HAP-1 (cell line): Measurements from ENCODE around the gene BRD8.
"Not testable (repeated sequence)": the region's sequence is repeated elsewhere in the genome, so short reads cannot be mapped to it uniquely, and the experiment has no call there.

Experiments
- DNase-seq, 2 experiments: peaks; one replicate each; pipeline ENCODE4 v3.0.0-alpha.2; 2016 to 2020; ENCODE audit warnings: low spot score in 2 of 2
- H3K27me3 ChIP-seq: fragments of 250-450 bp; sonication (Bioruptor Pico); 2 replicates; pipeline ENCODE4 v1.5.1; 2020; ENCODE audit warnings: low read depth, mild to moderate bottlenecking, moderate library complexity
- H3K36me3 ChIP-seq: fragments of 250-450 bp; sonication (Bioruptor Pico); replicated peaks from 2 replicates; pipeline ENCODE4 v1.5.1; 2020; ENCODE audit warnings: mild to moderate bottlenecking
- H3K4me1 ChIP-seq: fragments of 250-450 bp; sonication (Bioruptor Pico); 2 replicates; pipeline ENCODE4 v1.5.1; 2020; ENCODE audit warnings: mild to moderate bottlenecking
- H3K4me3 ChIP-seq: fragments of 250-450 bp; sonication (Bioruptor Pico); 2 replicates; pipeline ENCODE4 v1.5.1; 2020; ENCODE audit warnings: mild to moderate bottlenecking, moderate library complexity
- H3K9me3 ChIP-seq: fragments of 250-450 bp; sonication (Bioruptor Pico); 2 replicates; pipeline ENCODE4 v1.5.1; 2020; ENCODE audit warnings: mild to moderate bottlenecking, moderate library complexity
- in situ Hi-C: fragments of 300-500 bp; cut with MboI; formaldehyde crosslinking; loops from 3 replicates; pipeline ENCODE4 v1.14.3; 2020; ENCODE audit warnings: low sequenced_read_pairs, inconsistent platforms, mixed read lengths

BRD8 gene

GRCh38 chr5:138178516-138179276, at the start of gene BRD8, which contains the start of gene KIF20A:
TSS of gene BRD8 (minus strand) at chr5:138178630. CDS start at chr5:138178614, 16 bp downstream.
TSS of gene KIF20A (plus strand) at chr5:138179112. CDS start at chr5:138179681, 569 bp downstream.
- peak within 1 kb of the TSS; percentile 67 for H3K4me3 ChIP-seq
- peaks cover 10% of the 10 kb centered on the region for H3K4me1 ChIP-seq
- in situ Hi-C loops = loop anchor here (25.0 kb wide), 2 partner anchors 334 to 1134 kb away; no protein-coding TSS in a partner anchor
- H3K9me3 ChIP-seq = no peaks in the 10 kb centered on the region
- H3K27me3 ChIP-seq = no peaks in the 10 kb centered on the region
- peaks cover 62% of the 10 kb centered on the region for H3K36me3 ChIP-seq
- DNase-seq = peak; percentile 98

GRCh38 chr5:138226910-138227309, 48.5 kb upstream of the BRD8 start:
- no peak overlapping the region for H3K4me3 ChIP-seq
- no peaks in the 10 kb centered on the region for H3K27me3 ChIP-seq
- H3K36me3 ChIP-seq = no peaks in the 10 kb centered on the region
- DNase-seq = no peak
- in situ Hi-C loops = no loop called here
- peaks cover 4% of the 10 kb centered on the region; the same call in 1 of the 2 replicates for H3K9me3 ChIP-seq
- H3K4me1 ChIP-seq = peaks cover 5% of the 10 kb centered on the region; the same call in 1 of the 2 replicates

DNA sequence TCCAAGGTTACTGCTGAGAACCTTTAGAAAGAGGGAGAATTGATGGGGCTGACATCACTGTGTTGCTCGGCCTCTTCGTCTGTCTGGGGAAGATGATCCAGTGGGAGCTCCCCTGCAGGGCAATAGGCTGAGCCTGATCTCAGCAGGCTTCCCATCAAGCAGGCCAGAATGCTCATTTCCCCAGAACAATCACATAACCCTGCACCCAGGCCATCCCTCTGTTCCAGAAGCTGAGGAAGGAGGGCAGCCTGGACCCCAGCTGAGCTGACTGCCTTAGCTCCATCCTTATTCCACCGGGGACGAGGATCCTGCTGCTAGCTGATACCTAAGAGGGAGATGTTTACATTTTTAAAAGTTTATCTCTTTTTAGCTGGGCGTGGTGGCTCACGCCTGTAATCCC, 46.3 kb upstream of the BRD8 start:
- no peaks in the 10 kb centered on the region for H3K4me1 ChIP-seq
- in situ Hi-C loops = no loop called here
- peaks cover 6% of the 10 kb centered on the region for H3K9me3 ChIP-seq
- DNase-seq = no peak
- H3K27me3 ChIP-seq = no peaks in the 10 kb centered on the region
- H3K4me3 ChIP-seq = no peak overlapping the region
- no peaks in the 10 kb centered on the region for H3K36me3 ChIP-seq

GRCh38 chr5:138223532-138223931, 45.1 kb upstream of the BRD8 start:
- Histone ChIP-seq H3K36me3 (no peaks in the 10 kb centered on the region), H3K4me3 (no peak overlapping the region), H3K4me1 (no peaks in the 10 kb centered on the region), H3K27me3 (no peaks in the 10 kb centered on the region), H3K9me3 (peaks cover 9% of the 10 kb centered on the region)
- no peak for DNase-seq
- in situ Hi-C loops = no loop called here

DNA sequence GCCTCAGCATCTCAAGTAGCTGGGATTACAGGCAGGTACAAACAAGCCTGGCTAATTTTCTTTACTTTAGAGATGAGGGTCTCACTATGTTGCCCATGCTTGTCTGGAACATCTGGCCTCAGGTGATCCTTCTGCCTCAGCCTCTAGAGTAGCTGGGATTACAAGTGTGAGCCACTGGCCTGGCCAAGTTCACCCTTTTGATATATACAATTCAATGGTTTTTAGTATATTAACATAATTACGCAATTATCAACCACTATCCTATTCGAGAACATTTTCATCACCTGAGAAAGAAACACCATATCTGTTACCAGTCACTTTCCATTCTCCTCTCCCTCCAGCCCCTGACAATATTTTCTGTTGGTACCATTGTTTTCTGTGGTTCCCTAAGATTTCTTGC, 38.4 kb upstream of the BRD8 start:
- Histone ChIP-seq H3K27me3 (no peaks in the 10 kb centered on the region), H3K9me3 (peaks cover 5% of the 10 kb centered on the region; the same call in 1 of the 2 replicates), H3K4me3 (no peak overlapping the region), H3K36me3 (peaks cover 3% of the 10 kb centered on the region; the same call in 1 of the 2 replicates), H3K4me1 (peaks cover 9% of the 10 kb centered on the region)
- DNase-seq = no peak
- in situ Hi-C loops = no loop called here

GRCh38 chr5:138213161-138214029, 35.0 kb upstream of the BRD8 start, which contains the start of gene CDC23:
TSS of gene CDC23 (minus strand) at chr5:138213323. CDS start at chr5:138213312, 11 bp downstream.
- Histone ChIP-seq H3K36me3 (peaks cover 6% of the 10 kb centered on the region), H3K27me3 (no peaks in the 10 kb centered on the region), H3K4me3 (peak within 1 kb of the TSS; percentile 92), H3K4me1 (peaks cover 11% of the 10 kb centered on the region), H3K9me3 (no peaks in the 10 kb centered on the region)
- peak; percentile 97 to 99 for DNase-seq
- in situ Hi-C loops = no loop called here

DNA sequence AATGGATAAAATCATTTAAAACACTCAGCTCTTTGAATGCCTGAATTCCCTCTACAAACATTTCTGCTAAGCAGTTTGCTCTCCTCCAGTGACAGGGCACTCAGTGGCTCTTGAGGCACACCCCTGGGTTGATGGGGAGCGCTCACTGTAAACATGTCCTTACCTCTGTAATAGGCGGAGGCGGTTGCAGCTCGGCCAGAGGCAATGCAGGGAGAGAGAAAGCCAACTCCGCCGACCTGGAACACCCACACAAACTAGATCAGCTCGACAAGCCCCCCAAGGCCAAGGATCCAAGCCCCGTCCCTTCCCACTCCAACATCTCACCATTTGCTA, 34.4 kb upstream of the BRD8 start:
- H3K4me3 ChIP-seq = peak overlapping the region; percentile 92
- no peaks in the 10 kb centered on the region for H3K27me3 ChIP-seq
- in situ Hi-C loops = no loop called here
- H3K9me3 ChIP-seq = no peaks in the 10 kb centered on the region
- no peak for DNase-seq
- peaks cover 6% of the 10 kb centered on the region for H3K36me3 ChIP-seq
- peaks cover 11% of the 10 kb centered on the region for H3K4me1 ChIP-seq

DNA sequence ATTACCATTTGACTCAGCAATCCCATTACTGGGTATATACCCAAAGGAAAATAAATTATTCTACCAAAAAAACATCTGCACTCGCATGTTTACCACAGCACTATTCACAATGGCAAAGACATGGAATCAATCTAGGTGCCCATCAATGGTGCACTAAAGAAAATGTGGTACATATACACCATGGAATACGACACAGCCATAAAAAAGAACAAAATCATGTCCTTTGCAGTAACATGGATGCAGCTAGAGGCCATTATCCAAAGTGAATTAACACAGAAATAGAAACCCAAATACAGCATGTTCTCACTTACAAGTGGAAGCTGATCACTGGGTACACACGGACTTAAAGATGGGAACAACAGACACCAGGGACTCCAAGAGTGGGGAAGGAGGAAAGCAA, 32.6 kb upstream of the BRD8 start:
- DNase-seq = no peak
- H3K4me3 ChIP-seq = no peak overlapping the region
- H3K9me3 ChIP-seq = no peaks in the 10 kb centered on the region
- H3K36me3 ChIP-seq = peaks cover 15% of the 10 kb centered on the region
- H3K4me1 ChIP-seq = peaks cover 11% of the 10 kb centered on the region
- no peaks in the 10 kb centered on the region for H3K27me3 ChIP-seq
- in situ Hi-C loops = no loop called here

DNA sequence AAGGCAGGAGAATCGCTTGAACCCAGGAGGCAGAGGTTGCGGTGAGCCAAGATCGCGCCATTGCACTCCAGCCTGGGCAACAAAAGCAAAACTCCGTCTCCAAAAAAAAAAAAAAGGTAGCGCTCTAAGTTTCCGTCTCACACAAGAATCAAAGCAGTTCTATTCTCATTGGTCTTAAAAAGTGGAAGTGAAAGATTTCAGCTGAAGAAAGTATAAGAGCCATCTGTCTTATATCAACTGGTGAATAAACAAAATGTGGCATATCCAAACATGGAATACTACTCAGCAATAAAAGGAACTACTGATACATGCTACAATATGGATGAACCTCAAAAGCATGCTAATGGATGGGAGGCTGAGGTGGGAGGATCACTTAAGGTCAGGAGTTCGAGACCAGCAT, 15.4 kb upstream of the BRD8 start:
- not testable (repeated sequence) for H3K27me3 ChIP-seq, H3K9me3 ChIP-seq, H3K4me3 ChIP-seq, DNase-seq, H3K4me1 ChIP-seq
- in situ Hi-C loops = loop anchor here (25.0 kb wide), 2 partner anchors 318 to 1118 kb away; no protein-coding TSS in a partner anchor
- peaks cover 61% of the 10 kb centered on the region for H3K36me3 ChIP-seq

DNA sequence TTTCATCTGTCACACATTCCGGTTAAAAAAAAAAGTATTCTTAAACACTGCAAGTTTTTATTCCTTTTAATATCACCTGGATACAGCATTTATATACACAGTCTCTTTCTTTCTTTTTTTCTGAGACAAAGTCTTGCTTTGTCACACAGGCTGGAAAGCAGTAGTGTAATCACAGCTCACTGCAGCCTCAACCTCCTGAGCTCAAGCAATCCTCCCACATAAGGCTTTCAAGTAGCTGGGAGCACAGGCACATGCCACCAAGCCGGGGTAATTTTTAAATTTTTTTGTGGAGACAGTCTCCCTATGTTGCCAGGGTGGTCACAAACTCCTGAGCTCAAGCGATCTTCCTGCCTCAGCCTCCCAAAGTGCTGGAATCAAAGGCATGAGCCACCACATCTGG, 14.4 kb upstream of the BRD8 start:
- H3K27me3 ChIP-seq = no peaks in the 10 kb centered on the region
- H3K9me3 ChIP-seq = no peaks in the 10 kb centered on the region
- no peak overlapping the region for H3K4me3 ChIP-seq
- DNase-seq = no peak
- no peaks in the 10 kb centered on the region for H3K4me1 ChIP-seq
- in situ Hi-C loops = loop anchor here (25.0 kb wide), 2 partner anchors 319 to 1119 kb away; no protein-coding TSS in a partner anchor
- peaks cover 65% of the 10 kb centered on the region for H3K36me3 ChIP-seq

GRCh38 chr5:138188626-138189025, 10.2 kb upstream of the BRD8 start:
- Histone ChIP-seq H3K4me3 (no peak overlapping the region), H3K9me3 (no peaks in the 10 kb centered on the region), H3K4me1 (no peaks in the 10 kb centered on the region), H3K27me3 (no peaks in the 10 kb centered on the region), H3K36me3 (peaks cover 92% of the 10 kb centered on the region)
- in situ Hi-C loops = loop anchor here (25.0 kb wide), 2 partner anchors 324 to 1124 kb away; no protein-coding TSS in a partner anchor
- no peak for DNase-seq

- Histone ChIP-seq H3K9me3 (no peaks in the 10 kb centered on the region), H3K4me3 (no peak overlapping the region), H3K4me1 (no peaks in the 10 kb centered on the region), H3K36me3 (peaks cover 95% of the 10 kb centered on the region), H3K27me3 (no peaks in the 10 kb centered on the region)
- in situ Hi-C loops = loop anchor here (25.0 kb wide), 2 partner anchors 326 to 1126 kb away; no protein-coding TSS in a partner anchor
- DNase-seq = no peak
These were observed 7.6 kb upstream of the BRD8 start for GRCh38 chr5:138186002-138186447.

- in situ Hi-C loops = loop anchor here (25.0 kb wide), 2 partner anchors 329 to 1129 kb away; no protein-coding TSS in a partner anchor
- H3K27me3 ChIP-seq = no peaks in the 10 kb centered on the region
- no peaks in the 10 kb centered on the region for H3K9me3 ChIP-seq
- H3K36me3 ChIP-seq = peaks cover 76% of the 10 kb centered on the region
- peaks cover 6% of the 10 kb centered on the region; the same call in 1 of the 2 replicates for H3K4me1 ChIP-seq
- H3K4me3 ChIP-seq = no peak overlapping the region
- DNase-seq = no peak
These were observed 4.4 kb upstream of the BRD8 start for GRCh38 chr5:138182808-138183207.
